Neuronal stem cell (in vitro differentiated cells): ENCODE measurements around the gene EEF1AKMT1. TPM values are rescaled to one million over a fixed set of nuclear protein-coding genes. Genes with fewer than 3 reads are reported as not detected.

Source experiments
- DNase-seq: peaks from one replicate; pipeline ENCODE4 v3.0.0-alpha.2; 2013; ENCODE audit warnings: low spot score
- H2AFZ ChIP-seq: one replicate; pipeline ENCODE4 v1.6.1; 2013; ENCODE audit warnings: mild to moderate bottlenecking, low read length, inconsistent platforms
- H2AK5ac ChIP-seq: 2 replicates; pipeline ENCODE4 v1.6.1; 2013; ENCODE audit warnings: low read depth, mild to moderate bottlenecking, inconsistent platforms, low read length, moderate library complexity, mixed read lengths
- H2BK120ac ChIP-seq: 2 replicates; pipeline ENCODE4 v1.6.1; 2013; ENCODE audit warnings: low read depth, mild to moderate bottlenecking, inconsistent platforms, low read length, moderate library complexity, mixed read lengths
- H2BK12ac ChIP-seq: one replicate; pipeline ENCODE4 v1.6.1; 2013; ENCODE audit warnings: low read length, inconsistent platforms
- H2BK15ac ChIP-seq: 2 replicates; pipeline ENCODE4 v1.6.1; 2013; ENCODE audit warnings: mild to moderate bottlenecking, low read length, inconsistent platforms, mixed read lengths
- H2BK5ac ChIP-seq: one replicate; pipeline ENCODE4 v1.6.1; 2013; ENCODE audit warnings: inconsistent platforms, mild to moderate bottlenecking, low read length, moderate library complexity
- H3K14ac ChIP-seq: one replicate; pipeline ENCODE4 v1.6.1; 2013; ENCODE audit warnings: low read length, inconsistent platforms
- H3K18ac ChIP-seq: 2 replicates; pipeline ENCODE4 v1.6.1; 2013; ENCODE audit warnings: low read length, inconsistent platforms
- H3K23ac ChIP-seq: 2 replicates; pipeline ENCODE4 v1.6.1; 2013; ENCODE audit warnings: low read depth, mild to moderate bottlenecking, mixed read lengths, low read length, inconsistent platforms; ENCODE audit not compliant: poor library complexity
- H3K27ac ChIP-seq: replicated peaks from 3 replicates; pipeline ENCODE4 v1.5.1; 2013; ENCODE audit warnings: low read length, inconsistent platforms
- H3K27me3 ChIP-seq, 3 experiments: 2 replicates each; pipeline ENCODE4 v1.6.1; 2013; ENCODE audit warnings: low read length in 3 of 3, mild to moderate bottlenecking in 2 of 3, inconsistent platforms in 1 of 3, low read depth in 1 of 3, mixed read lengths in 1 of 3, moderate library complexity in 1 of 3; ENCODE audit not compliant: control insufficient read depth in 3 of 3, insufficient read depth in 3 of 3
- H3K36me3 ChIP-seq, 2 donors: replicated peaks in 1 of 2; 2 replicates each; pipeline ENCODE4 v1.6.1; 2013; ENCODE audit warnings: low read length in 2 of 2; ENCODE audit not compliant: control insufficient read depth in 2 of 2, insufficient read depth in 2 of 2
- H3K4ac ChIP-seq: 2 replicates; pipeline ENCODE4 v1.6.1; 2013; ENCODE audit warnings: inconsistent platforms, mild to moderate bottlenecking, low read length, moderate library complexity
- H3K4me1 ChIP-seq, 2 donors: 1 replicate in 1 of 2; 2 replicates in 1 of 2; pipeline ENCODE4 v1.6.1; 2013; ENCODE audit warnings: low read length in 2 of 2, low read depth in 1 of 2; ENCODE audit not compliant: control insufficient read depth in 2 of 2, insufficient read depth in 1 of 2
- H3K4me2 ChIP-seq: one replicate; pipeline ENCODE4 v1.6.1; 2013; ENCODE audit warnings: mild to moderate bottlenecking, low read length, inconsistent platforms; ENCODE audit not compliant: insufficient read depth, poor library complexity, severe bottlenecking
- H3K4me3 ChIP-seq, 2 donors: 2 replicates each; pipeline ENCODE4 v1.5.1; 2013; ENCODE audit warnings: low read length in 2 of 2, mild to moderate bottlenecking in 2 of 2, inconsistent platforms in 1 of 2, moderate library complexity in 1 of 2
- H3K79me1 ChIP-seq: one replicate; pipeline ENCODE4 v1.6.1; 2013; ENCODE audit warnings: low read depth, mild to moderate bottlenecking, inconsistent platforms, low read length, moderate library complexity
- H3K9ac ChIP-seq: one replicate; pipeline ENCODE4 v1.6.1; 2013; ENCODE audit warnings: mild to moderate bottlenecking, low read depth, low read length, inconsistent platforms; ENCODE audit not compliant: poor library complexity
- H3K9me3 ChIP-seq, 2 donors: replicated peaks in 1 of 2; 2 replicates each; pipeline versions ENCODE3 to v1.6.1; 2013; ENCODE audit warnings: low read length in 2 of 2, mild to moderate bottlenecking in 2 of 2, inconsistent platforms in 1 of 2, low read depth in 1 of 2, mixed read lengths in 1 of 2, moderate library complexity in 1 of 2; ENCODE audit not compliant: control insufficient read depth in 2 of 2, insufficient read depth in 1 of 2
- H4K8ac ChIP-seq: one replicate; pipeline ENCODE4 v1.6.1; 2013; ENCODE audit warnings: low read depth, mild to moderate bottlenecking, inconsistent platforms, low read length, moderate library complexity
- H4K91ac ChIP-seq: one replicate; pipeline ENCODE4 v1.6.1; 2013; ENCODE audit warnings: low read length, low read depth, mild to moderate bottlenecking, inconsistent platforms; ENCODE audit not compliant: poor library complexity
- WGBS, 2 donors: extraction: QIAGEN DNeasy Blood & Tissue Kit; methylation state at CpG; one replicate each; pipeline ENCODE4 v1.1.7; 2013; ENCODE audit warnings: missing lambda C conversion rate in 2 of 2, mixed read lengths in 1 of 2; ENCODE audit not compliant: insufficient read length in 2 of 2, insufficient replicate concordance in 1 of 2; ENCODE audit errors: extremely low coverage in 2 of 2; 5-methylcytosine and 5-hydroxymethylcytosine counted together
- polyA plus RNA-seq, 2 experiments: library from polyadenylated mRNA; stranded (reverse); fragments of 200-250 nt; gene quantifications; one replicate each; pipeline ENCODE4 v1.2.3, GENCODE V29; 2013

EEF1AKMT1 gene, protein sequence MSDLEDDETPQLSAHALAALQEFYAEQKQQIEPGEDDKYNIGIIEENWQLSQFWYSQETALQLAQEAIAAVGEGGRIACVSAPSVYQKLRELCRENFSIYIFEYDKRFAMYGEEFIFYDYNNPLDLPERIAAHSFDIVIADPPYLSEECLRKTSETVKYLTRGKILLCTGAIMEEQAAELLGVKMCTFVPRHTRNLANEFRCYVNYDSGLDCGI
- 11.9 TPM for polyA plus RNA-seq (2013, experiment 1 of 2)
- polyA plus RNA-seq (2013, experiment 2 of 2), result 11.5 TPM

DNA sequence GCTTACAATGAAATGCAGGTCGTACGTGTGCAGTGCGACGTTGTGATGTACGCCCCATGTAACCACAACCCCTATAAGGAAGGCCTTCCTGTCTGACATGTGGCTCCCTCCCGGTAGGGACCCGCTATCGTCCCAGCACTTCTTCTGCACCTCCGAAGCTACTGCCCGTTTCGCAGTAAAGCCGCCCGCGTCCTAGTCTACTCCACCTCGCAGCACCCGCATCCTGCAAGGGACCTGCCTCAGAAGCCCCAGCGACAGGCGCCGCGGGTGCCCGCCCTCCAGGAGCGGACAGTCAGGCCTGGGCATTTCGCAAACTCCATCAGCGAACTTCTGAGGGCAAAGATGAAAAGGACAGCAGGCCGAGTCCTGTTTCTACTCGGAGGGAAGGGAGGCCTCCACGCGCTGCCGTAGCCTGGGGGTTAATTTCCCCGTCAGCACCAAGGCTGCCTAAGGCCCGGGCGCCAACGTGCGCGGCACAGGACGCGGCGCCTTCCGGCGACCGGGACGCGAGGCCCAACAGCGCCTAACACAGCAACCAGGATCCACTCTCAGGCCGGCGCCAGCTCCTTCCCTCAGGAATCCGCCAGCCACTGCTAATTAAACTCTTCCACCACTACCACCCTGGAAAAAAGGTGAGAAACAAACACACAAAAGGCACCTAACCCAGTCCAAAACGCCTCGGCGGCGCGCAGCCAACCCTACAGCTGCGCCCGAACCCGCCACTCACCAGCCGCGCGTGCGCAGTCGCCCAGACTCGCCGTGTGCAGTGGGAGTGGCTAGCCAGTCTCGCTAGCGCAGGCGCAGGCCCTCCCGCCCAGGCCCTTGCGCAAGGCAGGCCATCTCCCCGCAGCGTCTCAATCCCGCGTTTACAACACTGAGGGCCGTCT lies at the start of gene EEF1AKMT1:
TSS of gene EEF1AKMT1 (minus strand) at position 768 of the 887 bp plus-strand sequence. CDS start 16,363 bp downstream, outside the sequence.
- peak within 1 kb of the TSS; percentile 92 for H2AFZ ChIP-seq
- DNase-seq, result peak; percentile 87
- peak within 1 kb of the TSS; percentile 77 for H2AK5ac ChIP-seq
- peak within 1 kb of the TSS; percentile 96 for H3K9ac ChIP-seq
- H3K4me1 ChIP-seq, result peaks cover 4 to 5% of the 10 kb centered on the region in 2 donors
- H3K18ac ChIP-seq, result peak within 1 kb of the TSS; percentile 96
- no peak within 1 kb of the TSS for H2BK12ac ChIP-seq
- H3K23ac ChIP-seq, result peak within 1 kb of the TSS; percentile 99
- no peak within 1 kb of the TSS for H2BK120ac ChIP-seq
- H2BK15ac ChIP-seq, result peak within 1 kb of the TSS; percentile 19
- H4K91ac ChIP-seq, result no peak within 1 kb of the TSS
- H3K27me3 ChIP-seq, result no peaks in the 10 kb centered on the region
- H4K8ac ChIP-seq, result peak within 1 kb of the TSS; percentile 66
- H3K14ac ChIP-seq, result peak within 1 kb of the TSS; percentile 86
- peaks cover 3% of the 10 kb centered on the region for H3K79me1 ChIP-seq
- H3K36me3 ChIP-seq, result peaks cover 4 to 18% of the 10 kb centered on the region in 2 donors
- peak within 1 kb of the TSS; percentile 24 for H3K4ac ChIP-seq
- H3K4me2 ChIP-seq, result peak within 1 kb of the TSS; percentile 90
- no CpG with 5 or more reads among the region's 72 CpGs for WGBS, 2 donors
- peak within 1 kb of the TSS; percentile 90 for H2BK5ac ChIP-seq
- H3K9me3 ChIP-seq, result peaks cover 3 to 22% of the 10 kb centered on the region in 2 donors
- H3K4me3 ChIP-seq, result peak within 1 kb of the TSS; percentile 67 to 88
- peak within 1 kb of the TSS; percentile 78 for H3K27ac ChIP-seq

DNA sequence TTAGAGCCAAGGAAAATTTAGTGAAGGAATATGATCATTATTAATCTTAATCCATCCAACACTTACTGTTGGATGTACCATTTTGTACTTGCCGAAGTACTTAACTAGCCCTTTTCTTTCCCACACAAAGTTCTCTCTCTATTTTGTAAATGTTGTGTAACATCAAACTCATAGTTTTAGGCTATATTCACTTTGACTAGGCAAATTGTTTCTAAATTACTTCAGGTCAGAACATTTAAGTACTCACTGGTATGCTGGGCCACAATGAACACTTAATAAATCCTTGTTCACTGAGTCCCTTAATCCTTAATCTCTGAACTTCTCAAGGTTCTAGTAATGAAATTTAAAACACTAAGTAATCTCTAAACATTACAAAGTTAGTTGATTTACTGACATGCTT lies 49.3 kb upstream of the EEF1AKMT1 start:
- no peak overlapping the region for H4K91ac ChIP-seq
- no peak for DNase-seq
- H3K79me1 ChIP-seq, result no peaks in the 10 kb centered on the region
- H3K9ac ChIP-seq, result no peak overlapping the region
- no peak overlapping the region for H3K4me3 ChIP-seq
- no peak overlapping the region for H2AFZ ChIP-seq
- H2AK5ac ChIP-seq, result no peak overlapping the region
- no peak overlapping the region for H3K18ac ChIP-seq
- H3K27me3 ChIP-seq, result no peaks in the 10 kb centered on the region
- H3K4me2 ChIP-seq, result no peak overlapping the region
- no peak overlapping the region for H2BK5ac ChIP-seq
- WGBS, 2 donors, result no CpG with 5 or more reads among the region's 1 CpG
- H3K9me3 ChIP-seq, result no peaks in the 10 kb centered on the region
- H3K4ac ChIP-seq, result no peak overlapping the region
- H3K14ac ChIP-seq, result no peak overlapping the region
- peaks cover 5 to 31% of the 10 kb centered on the region in 2 donors for H3K36me3 ChIP-seq
- no peak overlapping the region for H3K23ac ChIP-seq
- H3K27ac ChIP-seq, result no peak overlapping the region
- H2BK15ac ChIP-seq, result no peak overlapping the region
- H2BK12ac ChIP-seq, result no peak overlapping the region
- H3K4me1 ChIP-seq, result peaks cover 0 to 2% of the 10 kb centered on the region in 2 donors
- no peak overlapping the region for H2BK120ac ChIP-seq
- no peak overlapping the region for H4K8ac ChIP-seq

DNA sequence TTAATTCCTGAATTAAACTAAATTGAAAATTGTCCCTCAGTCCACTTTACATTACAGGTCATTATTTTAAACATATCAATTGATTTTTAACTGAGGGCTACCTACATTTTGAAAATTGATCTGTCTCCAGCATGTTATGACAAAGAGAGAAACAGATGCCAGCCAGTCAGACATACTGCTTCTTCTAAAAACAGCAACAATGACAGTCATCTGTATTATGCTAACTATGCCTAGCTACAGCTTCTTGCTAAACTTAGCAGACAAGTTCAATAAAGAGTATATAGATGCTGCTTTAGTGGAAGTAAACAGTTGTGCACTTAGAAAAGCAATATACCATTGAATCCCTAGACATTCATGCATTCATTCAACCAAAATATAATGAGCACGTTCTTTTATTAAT lies 48.6 kb upstream of the EEF1AKMT1 start:
- Histone ChIP-seq H2AFZ (no peak overlapping the region), H3K4ac (no peak overlapping the region), H3K27me3 (no peaks in the 10 kb centered on the region), H2BK120ac (no peak overlapping the region), H3K4me2 (no peak overlapping the region), H3K14ac (no peak overlapping the region), H3K79me1 (no peaks in the 10 kb centered on the region), H2AK5ac (no peak overlapping the region), H3K36me3 (peaks cover 6 to 34% of the 10 kb centered on the region in 2 donors), H4K8ac (no peak overlapping the region), H2BK12ac (no peak overlapping the region), H3K9me3 (no peaks in the 10 kb centered on the region), H3K23ac (no peak overlapping the region), H3K18ac (no peak overlapping the region), H2BK15ac (no peak overlapping the region), H3K9ac (no peak overlapping the region), H4K91ac (no peak overlapping the region), H3K4me3 (no peak overlapping the region), H2BK5ac (no peak overlapping the region), H3K4me1 (peaks cover 0 to 2% of the 10 kb centered on the region in 2 donors), H3K27ac (no peak overlapping the region)
- DNase-seq, result no peak
- no CpG with 5 or more reads among the region's 1 CpG for WGBS, 2 donors

DNA sequence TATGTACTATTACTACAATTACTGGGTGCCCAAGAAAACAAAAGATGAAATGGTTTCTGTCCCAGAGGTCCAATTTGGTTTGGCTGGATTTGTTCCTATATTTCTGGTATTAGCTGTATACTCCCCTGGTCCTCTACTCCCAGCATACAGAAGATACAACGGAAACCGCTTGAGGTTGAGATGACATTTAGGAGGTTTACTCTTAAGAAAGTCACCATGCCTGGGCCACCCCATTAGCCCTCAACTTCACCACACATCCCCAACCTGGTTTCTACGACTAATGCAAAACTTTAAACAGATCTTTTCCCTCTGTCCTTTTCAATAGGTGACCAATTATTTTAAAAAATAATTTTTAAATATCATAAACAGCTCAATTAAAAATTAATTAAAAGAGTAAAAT lies 46.0 kb upstream of the EEF1AKMT1 start:
- H3K27ac ChIP-seq, result no peak overlapping the region
- no peak overlapping the region for H2AFZ ChIP-seq
- no peaks in the 10 kb centered on the region for H3K79me1 ChIP-seq
- no peak overlapping the region for H3K4ac ChIP-seq
- no peak for DNase-seq
- no peak overlapping the region for H3K23ac ChIP-seq
- no peaks in the 10 kb centered on the region for H3K4me1 ChIP-seq
- H3K18ac ChIP-seq, result no peak overlapping the region
- H2BK15ac ChIP-seq, result no peak overlapping the region
- no peaks in the 10 kb centered on the region for H3K9me3 ChIP-seq
- no peak overlapping the region for H4K91ac ChIP-seq
- H2AK5ac ChIP-seq, result no peak overlapping the region
- no CpG with 5 or more reads among the region's 3 CpGs for WGBS, 2 donors
- no peaks in the 10 kb centered on the region for H3K27me3 ChIP-seq
- no peak overlapping the region for H3K14ac ChIP-seq
- H3K36me3 ChIP-seq, result peaks cover 9 to 38% of the 10 kb centered on the region in 2 donors
- no peak overlapping the region for H2BK12ac ChIP-seq
- H3K9ac ChIP-seq, result no peak overlapping the region
- no peak overlapping the region for H2BK5ac ChIP-seq
- no peak overlapping the region for H3K4me2 ChIP-seq
- H3K4me3 ChIP-seq, result no peak overlapping the region
- H4K8ac ChIP-seq, result no peak overlapping the region
- H2BK120ac ChIP-seq, result no peak overlapping the region
